ENCODE results near the gene SIX4.

SIX4 gene

GRCh38 chr14:60721326-60722106 is 2.6 kb downstream of the SIX4 start:
- DNase-seq = peak; percentile 83

DNA sequence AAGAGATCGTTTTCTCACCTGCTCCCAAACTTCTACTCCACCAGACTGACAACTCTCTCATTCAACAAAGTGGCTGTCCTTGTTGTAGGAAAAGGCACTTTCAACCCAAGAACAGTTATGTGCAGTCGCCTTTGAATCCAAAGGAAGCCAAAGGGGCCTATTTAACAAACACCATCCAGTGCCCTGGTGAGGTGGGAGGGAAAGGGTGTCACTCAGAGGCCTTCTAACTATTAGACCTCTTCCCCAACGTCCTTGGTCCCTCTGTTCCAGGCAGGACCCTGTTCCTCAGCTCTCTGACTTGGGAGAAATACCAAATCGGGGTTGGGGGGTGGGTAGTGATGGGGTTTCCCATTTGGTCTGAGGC is 3.2 kb downstream of the SIX4 start:
- DNase-seq = no peak

GRCh38 chr14:60720391-60720790 is 3.8 kb downstream of the SIX4 start:
- no peak for DNase-seq

- no peak for DNase-seq
These were observed 10.6 kb downstream of the SIX4 start for GRCh38 chr14:60713513-60713912.

DNA sequence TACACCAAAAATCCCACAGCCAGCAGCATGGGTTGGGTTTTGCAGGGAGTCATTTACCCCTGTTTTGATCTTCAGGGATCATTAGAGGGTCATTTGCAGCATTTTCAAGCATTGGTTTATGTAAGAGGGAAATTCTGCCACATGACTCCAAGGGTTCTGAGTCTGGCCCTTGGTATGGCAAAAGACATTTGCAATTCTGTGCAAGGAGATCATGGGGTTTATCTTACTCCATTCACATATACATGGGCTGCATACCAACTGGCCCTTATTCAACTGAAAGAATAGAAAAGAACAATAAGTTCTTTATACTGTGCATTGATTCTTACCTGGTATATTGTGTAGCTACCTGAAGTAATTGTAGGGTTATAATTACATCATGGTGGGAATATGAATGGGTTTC is 13.7 kb downstream of the SIX4 start:
- DNase-seq = no peak

- no peak for DNase-seq
These were observed 16.3 kb downstream of the SIX4 start for GRCh38 chr14:60707858-60708257.

DNA sequence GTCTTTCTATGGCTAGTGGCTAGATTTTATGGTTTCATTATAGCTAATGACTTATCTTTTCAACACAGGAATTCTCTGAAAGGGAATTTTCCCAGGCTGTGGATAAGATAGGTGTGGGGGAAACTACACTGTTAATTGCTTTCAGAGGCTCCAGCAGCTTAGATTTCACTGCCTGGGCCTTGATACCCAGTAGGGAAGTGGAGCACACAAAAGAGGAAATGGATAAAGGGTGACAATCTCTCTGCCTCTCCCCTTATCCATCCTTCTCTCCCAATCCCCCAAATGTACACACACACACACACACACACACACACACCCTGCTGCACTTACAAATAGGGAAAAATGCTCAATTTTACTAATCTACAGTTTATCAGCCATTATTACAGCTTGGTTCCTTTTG is 19.1 kb downstream of the SIX4 start:
- DNase-seq = no peak

DNA sequence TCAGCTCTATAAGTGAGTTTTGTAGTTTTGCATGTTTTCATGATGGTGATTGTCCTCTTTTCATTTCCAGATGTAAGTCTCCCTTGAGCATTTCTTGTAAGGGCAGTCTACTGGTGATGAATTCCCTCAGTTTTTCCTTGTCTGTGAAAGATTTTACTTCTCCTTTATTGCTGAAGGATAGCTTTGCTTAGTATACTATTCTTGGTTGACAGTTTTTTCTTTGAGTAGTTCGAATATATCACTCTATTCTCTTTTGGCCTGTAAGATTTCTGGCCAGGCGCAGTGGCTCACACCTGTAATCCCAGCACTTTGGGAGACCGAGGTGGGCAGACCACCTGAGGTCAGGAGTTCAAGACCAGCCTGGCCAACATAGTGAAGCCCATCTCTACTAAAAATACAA is 23.6 kb downstream of the SIX4 start:
- DNase-seq = no peak

- no peak for DNase-seq
These were observed 28.8 kb downstream of the SIX4 start for GRCh38 chr14:60695327-60695726.

DNA sequence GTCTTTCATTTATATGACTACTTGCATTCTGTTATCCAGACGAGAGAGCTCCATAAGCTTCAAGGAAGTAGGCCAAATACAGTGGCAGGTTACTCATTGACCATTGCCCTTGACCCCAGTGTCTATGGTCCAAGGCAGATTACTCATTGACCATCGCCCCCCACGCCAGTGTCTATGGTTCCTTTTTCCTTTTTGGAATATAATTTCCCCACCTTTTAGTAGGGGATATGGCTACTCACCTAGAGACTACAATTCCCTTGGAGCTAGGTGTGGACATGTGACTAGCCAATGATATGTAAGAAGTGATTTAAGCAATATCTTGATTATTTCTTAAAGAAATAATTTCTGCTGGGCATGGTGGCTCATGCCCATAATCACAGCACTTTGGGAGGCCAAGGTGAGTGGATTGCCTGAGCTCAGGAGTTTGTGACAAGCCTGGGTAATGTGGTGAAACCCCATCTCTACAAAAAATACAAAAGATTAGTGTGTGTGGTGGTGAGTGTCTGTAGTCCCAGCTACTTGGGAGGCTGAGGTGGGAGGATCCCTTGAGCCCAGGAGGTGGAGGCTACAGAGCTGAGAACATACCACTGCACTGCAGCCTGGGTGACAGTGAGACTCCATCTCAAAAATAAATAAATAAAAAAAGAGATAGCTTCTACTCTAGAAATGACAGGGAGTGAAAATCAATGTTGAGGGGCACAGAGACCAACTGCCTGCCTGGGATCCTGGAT is 32.6 kb downstream of the SIX4 start:
- no peak for DNase-seq

- no peak for DNase-seq
These were observed 37.3 kb downstream of the SIX4 start for GRCh38 chr14:60686865-60687264.

- DNase-seq = no peak
These were observed 39.9 kb downstream of the SIX4 start for GRCh38 chr14:60684203-60684602.

DNA sequence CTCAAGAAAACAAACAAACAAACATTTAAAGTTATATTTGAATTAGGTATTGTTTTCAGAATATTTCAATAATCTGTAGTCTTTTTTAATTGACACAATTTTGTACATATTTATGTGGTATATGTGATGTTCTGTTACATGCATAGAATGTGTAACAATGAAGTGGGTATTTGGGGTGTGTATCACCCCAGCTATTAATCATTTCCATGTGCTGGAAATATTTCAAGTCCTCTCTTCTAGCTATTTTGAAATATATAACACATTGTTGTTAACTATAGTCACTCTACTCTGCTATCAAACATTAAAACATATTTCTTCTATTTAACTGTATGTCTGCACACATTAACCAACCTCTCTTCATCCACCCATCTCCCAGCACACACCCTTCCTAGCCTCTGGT is 42.9 kb downstream of the SIX4 start:
- no peak for DNase-seq

- no peak for DNase-seq
These were observed 43.6 kb downstream of the SIX4 start for GRCh38 chr14:60680511-60680910.

GRCh38 chr14:60679566-60680258 is 44.4 kb downstream of the SIX4 start:
- no peak for DNase-seq

GRCh38 chr14:60677701-60678100 is 46.5 kb downstream of the SIX4 start:
- no peak for DNase-seq

GRCh38 chr14:60670989-60671388 is 53.2 kb downstream of the SIX4 start:
- no peak for DNase-seq

GRCh38 chr14:60668431-60669112 is 55.6 kb downstream of the SIX4 start:
- no peak for DNase-seq

- DNase-seq = no peak
These were observed 59.0 kb downstream of the SIX4 start for GRCh38 chr14:60665177-60665550.

DNA sequence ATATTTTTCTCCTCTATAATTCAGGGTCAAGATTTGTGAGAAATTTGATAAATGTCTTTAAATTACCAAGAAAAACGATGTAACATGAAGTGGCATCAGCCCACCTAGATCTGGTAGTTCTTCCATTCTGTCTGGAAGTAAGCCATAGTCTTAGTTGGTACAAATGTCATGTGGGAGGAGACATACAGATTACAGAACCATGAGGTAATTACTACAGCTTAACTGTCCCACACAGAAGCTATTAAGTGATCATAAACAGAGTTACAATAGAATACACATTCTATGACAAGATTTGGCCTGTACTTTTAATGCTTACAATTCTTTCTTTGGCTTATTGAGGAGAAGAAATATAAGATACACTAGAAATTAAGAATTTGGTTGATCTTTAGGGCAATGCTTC is 61.2 kb downstream of the SIX4 start:
- no peak for DNase-seq

- DNase-seq = no peak
These were observed 62.4 kb downstream of the SIX4 start for GRCh38 chr14:60661721-60662120.

Data from activated CD8-positive, alpha-beta memory T cell treated with anti-CD3 and anti-CD28 coated beads, Interleukin-2, amount 50 U/mL, for 4 hours (primary cell).